ENCODE data around the gene FARS2.

GRCh38 chr6:5230081-5230480 is 31.2 kb upstream of the FARS2 start:
- TF ChIP-seq CTCF (IDR thresholded peaks at IDR 0.05): no peak
- no peak for TF ChIP-seq POLR2A (IDR thresholded peaks at IDR 0.05)
